ENCODE results near the gene PLPP1.

The PLPP1 gene

GRCh38 chr5:55521881-55522280 lies 12.9 kb downstream of the PLPP1 start:
- Histone ChIP-seq H4K20me1 (ENCODE audit: control insufficient read depth, insufficient read depth, low read depth, low read length) (no peaks in the 10 kb centered on the region), H3K4me3 (ENCODE audit: low read length) (no peak overlapping the region), H3K79me2 (ENCODE audit: control insufficient read depth, low read length) (no peaks in the 10 kb centered on the region), H3K9me3 (ENCODE audit: control insufficient read depth, insufficient read depth, low read length) (no peaks in the 10 kb centered on the region), H3K4me1 (ENCODE audit: control insufficient read depth, low read length) (no peaks in the 10 kb centered on the region), H3K27ac (ENCODE audit: low read depth, low read length) (no peak overlapping the region), H3F3A (ENCODE audit: control insufficient read depth, insufficient read depth) (no peaks in the 10 kb centered on the region), H3K9me2 (replicated peaks; ENCODE audit: control insufficient read depth, low read length) (no peaks in the 10 kb centered on the region), H3K27me3 (ENCODE audit: control insufficient read depth, low read length) (no peaks in the 10 kb centered on the region), H3K36me3 (ENCODE audit: control insufficient read depth, low read length) (no peaks in the 10 kb centered on the region), H3K4me2 (ENCODE audit: low read length) (no peak overlapping the region)
- TF ChIP-seq EZH2phosphoT487 (IDR thresholded peaks at IDR 0.05; ENCODE audit: borderline replicate concordance, low read length) = no peak
- TF ChIP-seq CTCF (IDR thresholded peaks at IDR 0.05; ENCODE audit: low read depth, low read length, poor library complexity, severe bottlenecking) = no peak

- Histone ChIP-seq H3K36me3 (ENCODE audit: control insufficient read depth, low read length) (no peaks in the 10 kb centered on the region), H3K27me3 (ENCODE audit: control insufficient read depth, low read length) (no peaks in the 10 kb centered on the region), H3K4me1 (ENCODE audit: control insufficient read depth, low read length) (no peaks in the 10 kb centered on the region), H3K27ac (ENCODE audit: low read depth, low read length) (no peak overlapping the region), H3F3A (ENCODE audit: control insufficient read depth, insufficient read depth) (no peaks in the 10 kb centered on the region), H3K9me2 (replicated peaks; ENCODE audit: control insufficient read depth, low read length) (no peaks in the 10 kb centered on the region), H3K4me2 (ENCODE audit: low read length) (no peak overlapping the region), H3K9me3 (ENCODE audit: control insufficient read depth, insufficient read depth, low read length) (no peaks in the 10 kb centered on the region), H3K4me3 (ENCODE audit: low read length) (no peak overlapping the region), H4K20me1 (ENCODE audit: control insufficient read depth, insufficient read depth, low read depth, low read length) (no peaks in the 10 kb centered on the region), H3K79me2 (ENCODE audit: control insufficient read depth, low read length) (no peaks in the 10 kb centered on the region)
- TF ChIP-seq CTCF (IDR thresholded peaks at IDR 0.05; ENCODE audit: low read depth, low read length, poor library complexity, severe bottlenecking) (no peak), EZH2phosphoT487 (IDR thresholded peaks at IDR 0.05; ENCODE audit: borderline replicate concordance, low read length) (no peak)
Measured at GRCh38 chr5:55520117-55520839, 14.5 kb downstream of the PLPP1 start.

- Histone ChIP-seq H4K20me1 (ENCODE audit: control insufficient read depth, insufficient read depth, low read depth, low read length) (no peaks in the 10 kb centered on the region), H3K4me1 (ENCODE audit: control insufficient read depth, low read length) (no peaks in the 10 kb centered on the region), H3K4me3 (ENCODE audit: low read length) (no peak overlapping the region), H3K9me3 (ENCODE audit: control insufficient read depth, insufficient read depth, low read length) (no peaks in the 10 kb centered on the region), H3F3A (ENCODE audit: control insufficient read depth, insufficient read depth) (no peaks in the 10 kb centered on the region), H3K79me2 (ENCODE audit: control insufficient read depth, low read length) (no peaks in the 10 kb centered on the region), H3K36me3 (ENCODE audit: control insufficient read depth, low read length) (no peaks in the 10 kb centered on the region), H3K27me3 (ENCODE audit: control insufficient read depth, low read length) (no peaks in the 10 kb centered on the region), H3K9me2 (replicated peaks; ENCODE audit: control insufficient read depth, low read length) (no peaks in the 10 kb centered on the region), H3K4me2 (ENCODE audit: low read length) (no peak overlapping the region), H3K27ac (ENCODE audit: low read depth, low read length) (no peak overlapping the region)
- TF ChIP-seq EZH2phosphoT487 (IDR thresholded peaks at IDR 0.05; ENCODE audit: borderline replicate concordance, low read length) (no peak), CTCF (IDR thresholded peaks at IDR 0.05; ENCODE audit: low read depth, low read length, poor library complexity, severe bottlenecking) (no peak)
Measured at GRCh38 chr5:55518831-55519390, 15.9 kb downstream of the PLPP1 start.
